ENCODE measurements around the gene CD3D.

CD3D gene

GRCh38 chr11:118380571-118380970, 38.1 kb upstream of the CD3D start:
- no peaks in the 10 kb centered on the region for H3F3A ChIP-seq (ENCODE audit: insufficient read depth)
- no peaks in the 10 kb centered on the region for H3K79me2 ChIP-seq (ENCODE audit: insufficient read depth, low read length)
- H3K36me3 ChIP-seq (ENCODE audit: low read length) = peaks cover 42% of the 10 kb centered on the region
- no peak overlapping the region for H2AFZ ChIP-seq (ENCODE audit: low read depth, low read length, severe bottlenecking)
- H3K9me3 ChIP-seq (ENCODE audit: insufficient read depth, low read length) = no peaks in the 10 kb centered on the region
- no peak overlapping the region for H3K27ac ChIP-seq (ENCODE audit: low read depth, low read length)
- H3K4me2 ChIP-seq (ENCODE audit: low read depth, low read length, poor library complexity, severe bottlenecking) = no peak overlapping the region
- no peak overlapping the region for H3K4me3 ChIP-seq (ENCODE audit: insufficient read depth, low read length, poor library complexity, severe bottlenecking)
- H3K27me3 ChIP-seq (ENCODE audit: low read length) = no peaks in the 10 kb centered on the region
- no peaks in the 10 kb centered on the region for H3K9me2 ChIP-seq (replicated peaks; ENCODE audit: insufficient read depth, low read length)
- TF ChIP-seq CTCF (IDR thresholded peaks at IDR 0.05; ENCODE audit: insufficient read depth, low read length, poor library complexity, severe bottlenecking) = no peak
- no peak for TF ChIP-seq EZH2phosphoT487 (conservative IDR thresholded peaks at IDR 0.05; ENCODE audit: low read length)
- no peak overlapping the region for H3K9ac ChIP-seq (ENCODE audit: low read length)
- no peaks in the 10 kb centered on the region for H4K20me1 ChIP-seq (ENCODE audit: low read depth, low read length)

- Histone ChIP-seq H3K27me3 (ENCODE audit: low read length) (no peaks in the 10 kb centered on the region), H3K4me3 (ENCODE audit: insufficient read depth, low read length, poor library complexity, severe bottlenecking) (no peak overlapping the region), H3K9me3 (ENCODE audit: insufficient read depth, low read length) (no peaks in the 10 kb centered on the region), H2AFZ (ENCODE audit: low read depth, low read length, severe bottlenecking) (no peak overlapping the region), H3K4me2 (ENCODE audit: low read depth, low read length, poor library complexity, severe bottlenecking) (no peak overlapping the region), H3K27ac (ENCODE audit: low read depth, low read length) (no peak overlapping the region), H4K20me1 (ENCODE audit: low read depth, low read length) (no peaks in the 10 kb centered on the region), H3K9me2 (replicated peaks; ENCODE audit: insufficient read depth, low read length) (no peaks in the 10 kb centered on the region), H3K79me2 (ENCODE audit: insufficient read depth, low read length) (no peaks in the 10 kb centered on the region), H3K36me3 (ENCODE audit: low read length) (peaks cover 38% of the 10 kb centered on the region), H3K9ac (ENCODE audit: low read length) (no peak overlapping the region), H3F3A (ENCODE audit: insufficient read depth) (no peaks in the 10 kb centered on the region)
- TF ChIP-seq EZH2phosphoT487 (conservative IDR thresholded peaks at IDR 0.05; ENCODE audit: low read length) = no peak
- TF ChIP-seq CTCF (IDR thresholded peaks at IDR 0.05; ENCODE audit: insufficient read depth, low read length, poor library complexity, severe bottlenecking) = no peak
Measured at GRCh38 chr11:118379497-118379896, 37.0 kb upstream of the CD3D start.

- H4K20me1 ChIP-seq (ENCODE audit: low read depth, low read length) = no peaks in the 10 kb centered on the region
- no peaks in the 10 kb centered on the region for H3K9me2 ChIP-seq (replicated peaks; ENCODE audit: insufficient read depth, low read length)
- H3K4me3 ChIP-seq (ENCODE audit: insufficient read depth, low read length, poor library complexity, severe bottlenecking) = no peak overlapping the region
- H3K79me2 ChIP-seq (ENCODE audit: insufficient read depth, low read length) = no peaks in the 10 kb centered on the region
- H3K27me3 ChIP-seq (ENCODE audit: low read length) = no peaks in the 10 kb centered on the region
- no peak overlapping the region for H2AFZ ChIP-seq (ENCODE audit: low read depth, low read length, severe bottlenecking)
- H3K4me2 ChIP-seq (ENCODE audit: low read depth, low read length, poor library complexity, severe bottlenecking) = no peak overlapping the region
- no peak for TF ChIP-seq CTCF (IDR thresholded peaks at IDR 0.05; ENCODE audit: insufficient read depth, low read length, poor library complexity, severe bottlenecking)
- no peak for TF ChIP-seq EZH2phosphoT487 (conservative IDR thresholded peaks at IDR 0.05; ENCODE audit: low read length)
- H3K9ac ChIP-seq (ENCODE audit: low read length) = no peak overlapping the region
- H3K36me3 ChIP-seq (ENCODE audit: low read length) = peaks cover 33% of the 10 kb centered on the region
- no peaks in the 10 kb centered on the region for H3K9me3 ChIP-seq (ENCODE audit: insufficient read depth, low read length)
- no peak overlapping the region for H3K27ac ChIP-seq (ENCODE audit: low read depth, low read length)
- H3F3A ChIP-seq (ENCODE audit: insufficient read depth) = no peaks in the 10 kb centered on the region
Measured at GRCh38 chr11:118375978-118376377, 33.5 kb upstream of the CD3D start.
